Right lobe of liver (tissue), 4 donors: ENCODE data around the gene KRT4.

Experiments
- CTCF ChIP-seq, 4 donors: fragments of 200-600 bp in 3 of 4; fragments of 450-650 bp in 1 of 4; IDR thresholded peaks; one replicate each; pipeline versions ENCODE4 v1.5.1 to v1.8.0; 2016 to 2022; ENCODE audit warnings: antibody characterized with exemption in 4 of 4, mild to moderate bottlenecking in 2 of 4
- POLR2A ChIP-seq: fragments of 450-650 bp; IDR thresholded peaks from one replicate; pipeline ENCODE4 v1.6.1; 2017; ENCODE audit warnings: antibody characterized with exemption, mild to moderate bottlenecking
- donor health status: DM: no; HTN: no; CAD: no.
- donor health status: DM: no; HTN: no; CAD: no.
- donor health status: DM: no; HTN: yes; CAD: no.

GRCh38 chr12:52815161-52815560 is 1.2 kb upstream of the KRT4 start:
- no peak for TF ChIP-seq POLR2A
- TF ChIP-seq CTCF (IDR thresholded peaks at IDR 0.05), result no peak
